K562 (cell line): ENCODE measurements around the gene SPATA12. TPM values are rescaled to one million over a fixed set of nuclear protein-coding genes. Genes with fewer than 3 reads are reported as not detected.
A peak's percentile ranks its signal among the peaks of the same experiment; 100 is the strongest.

Experiments used
- ATAC-seq: fragments of 200-7000 bp; cut with Tn5 transposase; 3 replicates; pipeline ENCODE4 v1.9.1; 2020; ENCODE audit warnings: moderate library complexity
- BruUV-seq: library from RNA; stranded (reverse); fragments of 400-500 nt; replicated peaks from 2 replicates; lab custom pipeline; 2021; lab: Mats Ljungman, UMichigan
- CTCF ChIA-PET: fragments of 300-600 bp; formaldehyde crosslinking; extraction: SDS; loops from one replicate; lab custom pipeline; 2021; ENCODE audit warnings: low intra/inter-chr PET ratio; lab: Yijun Ruan, JAX
- POLR2A ChIA-PET: fragments of 300-600, 350-650 bp; sonication (Branson Sonifier 250); formaldehyde crosslinking; extraction: SDS; loops from one replicate; lab custom pipeline; 2021; ENCODE audit warnings: antibody characterized with exemption, inconsistent platforms; lab: Yijun Ruan, JAX
- DNase-seq, 4 experiments: peaks; one replicate each; pipeline versions ENCODE4 v3.0.0 to v3.0.0-alpha.2; 2011 to 2018; ENCODE audit warnings: low spot score in 3 of 4, mixed read lengths in 3 of 4; ENCODE audit errors: extremely low read depth in 1 of 4
- FAIRE-seq: peaks from 2 replicates; lab custom pipeline; 2011; peaks lifted over from hg19 to GRCh38; lab: Jason Lieb, UNC
- H2AFZ ChIP-seq: 2 replicates; pipeline ENCODE4 v1.6.0; 2011; ENCODE audit warnings: low read depth, low read length, control low read depth, inconsistent platforms
- H3K27ac ChIP-seq: fragments of 200-600 bp; 3 replicates; pipeline ENCODE4 v1.8.0; 2011; ENCODE audit warnings: low read depth, mild to moderate bottlenecking, control low read depth, inconsistent platforms, low read length, moderate library complexity, mixed read lengths; ENCODE audit errors: extremely low read depth
- H3K27me3 ChIP-seq, 2 experiments: fragments of 300-600 bp in 1 of 2; 2 replicates in 1 of 2; 3 replicates in 1 of 2; pipeline versions ENCODE4 v1.6.0 to v1.8.0; 2011; ENCODE audit warnings: inconsistent platforms in 2 of 2, low read length in 2 of 2, mild to moderate bottlenecking in 1 of 2, mixed read lengths in 1 of 2, moderate library complexity in 1 of 2; ENCODE audit not compliant: control insufficient read depth in 2 of 2, insufficient read depth in 2 of 2
- H3K36me3 ChIP-seq: fragments of 300-600 bp; 3 replicates; pipeline ENCODE4 v1.8.0; 2011; ENCODE audit warnings: mild to moderate bottlenecking, low read length, inconsistent platforms; ENCODE audit not compliant: control insufficient read depth, insufficient read depth
- H3K4me1 ChIP-seq, 2 experiments: fragments of 200-600 bp in 1 of 2; replicated peaks in 1 of 2; 2 replicates in 1 of 2; 3 replicates in 1 of 2; pipeline versions ENCODE4 v1.5.1 to v1.8.0; 2011; ENCODE audit warnings: inconsistent platforms in 2 of 2, low read length in 2 of 2, mild to moderate bottlenecking in 1 of 2, mixed read lengths in 1 of 2, moderate library complexity in 1 of 2; ENCODE audit not compliant: control insufficient read depth in 2 of 2, insufficient read depth in 2 of 2
- H3K4me2 ChIP-seq: 2 replicates; pipeline ENCODE4 v1.6.1; 2011; ENCODE audit warnings: low read length, control low read depth, inconsistent platforms, mixed read lengths; ENCODE audit not compliant: insufficient read depth
- H3K4me3 ChIP-seq: fragments of 200-600 bp; sonication (generic), shearing (Covaris generic); 2 replicates; pipeline ENCODE4 v1.5.1; 2016; ENCODE audit warnings: control low read depth, inconsistent platforms
- H3K79me2 ChIP-seq: fragments of 200-600 bp; 3 replicates; pipeline ENCODE4 v1.8.0; 2011; ENCODE audit warnings: low read length, inconsistent platforms; ENCODE audit not compliant: control insufficient read depth, insufficient read depth
- H3K9ac ChIP-seq, 2 experiments: 2 replicates each; pipeline versions ENCODE4 v1.6.0 to v1.6.1; 2011; ENCODE audit warnings: low read depth in 2 of 2, low read length in 2 of 2, control low read depth in 1 of 2, inconsistent platforms in 1 of 2, mild to moderate bottlenecking in 1 of 2, mixed read lengths in 1 of 2; ENCODE audit not compliant: insufficient read depth in 1 of 2
- H3K9me1 ChIP-seq: one replicate; pipeline ENCODE4 v1.6.0; 2011; ENCODE audit warnings: inconsistent platforms, mild to moderate bottlenecking, low read length, moderate library complexity; ENCODE audit not compliant: control insufficient read depth, insufficient read depth
- H3K9me3 ChIP-seq: replicated peaks from 2 replicates; pipeline ENCODE4 v1.5.1; 2011; ENCODE audit warnings: low read depth, low read length, inconsistent platforms; ENCODE audit not compliant: control insufficient read depth, insufficient read depth
- H4K20me1 ChIP-seq: replicated peaks from 2 replicates; pipeline ENCODE4 v1.6.1; 2011; ENCODE audit warnings: low read length, inconsistent platforms, mixed read lengths; ENCODE audit not compliant: control insufficient read depth, insufficient read depth
- PPARD ChIP-seq: fragments of 250-450 bp; sonication (Bioruptor Pico); IDR thresholded peaks from 2 replicates; pipeline ENCODE4 v1.8.0; 2022; ENCODE audit warnings: inconsistent platforms, mild to moderate bottlenecking, moderate library complexity
- TFE3 ChIP-seq: fragments of 450-650 bp; formaldehyde crosslinking; IDR thresholded peaks from 2 replicates; pipeline ENCODE4 v1.4.0; 2020; ENCODE audit warnings: mild to moderate bottlenecking, mixed read lengths
- ZNF766 ChIP-seq: fragments of 200-800 bp; sonication (Bioruptor generic); conservative IDR thresholded peaks from 2 replicates; pipeline ENCODE4 v1.6.1; 2016; ENCODE audit warnings: missing genetic modification characterization, missing compliant biosample characterization
- WGBS: fragments of 100-300 bp; shearing (Covaris generic); methylation state at CpG from one replicate; pipeline ENCODE4 v1.1.6; 2016; ENCODE audit warnings: low coverage, mixed read lengths; ENCODE audit not compliant: insufficient coverage; ENCODE audit errors: missing lambda C conversion rate; 5-methylcytosine and 5-hydroxymethylcytosine counted together
- in situ Hi-C: fragments of 300-500 bp; cut with MboI; formaldehyde crosslinking; loops from 4 replicates; pipeline ENCODE4 v1.15.0; 2018; ENCODE audit warnings: inconsistent platforms, mixed read lengths
- intact Hi-C: fragments of 100-400 bp; cut with micrococcal nuclease; formaldehyde crosslinking; loops from 2 replicates; pipeline ENCODE4 v1.14.2; 2022
- polyA plus RNA-seq, 8 experiments: library from polyadenylated mRNA; depleted of rRNA in 4 of 8; stranded (reverse) in 5 of 8; unstranded in 3 of 8; fragments of >200 nt; fragmentation: Nextera tagmentation in 2 of 8; fragmentation: Illumina TruSeq in 1 of 8; extraction: Ambion mirVana in 2 of 8; extraction: Trizol in 1 of 8; gene quantifications; 2 replicates each; pipeline versions ENCODE4 v1.2.1 to v1.2.3, GENCODE V29; 2011 to 2014; ENCODE audit warnings: inconsistent platforms in 1 of 8, missing spikeins in 1 of 8
- total RNA-seq, 7 experiments: library from RNA; depleted of rRNA in 6 of 7; stranded (reverse); fragments of >200 nt in 6 of 7; fragmentation: Illumina TruSeq in 2 of 7; extraction: Trizol in 2 of 7; gene quantifications; 2 replicates each; pipeline versions ENCODE4 v1.2.1 to v1.2.3, GENCODE V29; 2011 to 2021; ENCODE audit warnings: low replicate concordance in 1 of 7

The SPATA12 gene
- total and polyA plus RNA-seq, 9 of the 15 experiments (the other 6 are each of a cell fraction or from before 2014, with no cell fraction given) = not detected

GRCh38 chr3:57062101-57062631 lies 1.7 kb downstream of the SPATA12 start:
- no peak for FAIRE-seq
- CTCF ChIA-PET = no interaction called here
- no TSS peak for BruUV-seq
- peaks cover 0 to 7% of the 10 kb centered on the region in 2 experiments; a peak in 2 of 5 replicates for H3K4me1 ChIP-seq
- POLR2A ChIA-PET = interaction anchor here (1.0 to 1.2 kb wide), 2 partner anchors 9 to 14 kb away, joined by 3 read pairs; no protein-coding TSS in a partner anchor
- H3K36me3 ChIP-seq = no peaks in the 10 kb centered on the region
- ATAC-seq = no peak
- H3K9me3 ChIP-seq = no peaks in the 10 kb centered on the region
- H4K20me1 ChIP-seq = no peaks in the 10 kb centered on the region
- no peak for DNase-seq
- no peak overlapping the region for H3K27ac ChIP-seq
- in situ Hi-C loops = no loop called here
- no peak overlapping the region for H3K9ac ChIP-seq
- no peak for TF ChIP-seq ZNF766 (CRISPR knock-in tag)
- TF ChIP-seq TFE3 = peak; percentile 21; the same call in 1 of the 2 replicates
- TF ChIP-seq PPARD (CRISPR knock-in tag) = no peak
- WGBS = 16% methylated on average over 3 of the region's 9 CpGs
- no peak overlapping the region for H3K4me3 ChIP-seq
- intact Hi-C loops = no loop called here
- no peak overlapping the region for H3K4me2 ChIP-seq
- no peaks in the 10 kb centered on the region for H3K27me3 ChIP-seq
- H3K9me1 ChIP-seq = no peaks in the 10 kb centered on the region
- H2AFZ ChIP-seq = no peak overlapping the region
- no peaks in the 10 kb centered on the region for H3K79me2 ChIP-seq
